ENCODE measurements around the gene MAP3K13. TPM values are rescaled to one million over a fixed set of nuclear protein-coding genes. Genes with fewer than 3 reads are reported as not detected.
A peak's percentile ranks its signal among the peaks of the same experiment; 100 is the strongest.

Gene MAP3K13
- total RNA-seq, 2 donors from 2014 or later = 9.4 to 12.6 TPM

DNA sequence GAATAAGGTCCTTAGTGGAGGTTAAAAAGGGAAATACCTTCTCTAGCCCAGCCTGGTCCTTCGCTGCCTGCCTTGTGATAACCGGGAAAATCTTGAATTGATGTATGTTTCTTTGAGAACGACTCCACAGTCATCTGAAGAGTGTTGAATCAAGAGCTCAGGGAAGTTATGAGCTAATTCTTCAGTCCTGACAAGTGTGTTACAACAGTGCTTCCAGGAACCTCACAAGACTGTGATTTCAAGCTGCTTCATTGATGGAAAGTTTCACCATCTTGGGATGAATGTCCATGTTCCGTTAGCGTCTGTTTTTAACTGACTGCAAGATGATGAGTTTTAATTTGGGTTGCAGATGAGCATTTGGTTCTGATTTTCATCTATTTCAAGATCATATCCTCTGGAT, 123.5 kb downstream of the MAP3K13 start:
- Histone ChIP-seq H3K9me3 (no peaks in the 10 kb centered on the region), H3K4me1 (no peaks in the 10 kb centered on the region), H3K27me3 (no peaks in the 10 kb centered on the region), H3K27ac (no peak overlapping the region), H3K4me3 (no peak overlapping the region), H3K36me3 (peaks cover 42% of the 10 kb centered on the region)
- TF ChIP-seq CTCF (IDR thresholded peaks at IDR 0.05) = no peak
- no peak for DNase-seq (ENCODE audit: low spot score)

DNA sequence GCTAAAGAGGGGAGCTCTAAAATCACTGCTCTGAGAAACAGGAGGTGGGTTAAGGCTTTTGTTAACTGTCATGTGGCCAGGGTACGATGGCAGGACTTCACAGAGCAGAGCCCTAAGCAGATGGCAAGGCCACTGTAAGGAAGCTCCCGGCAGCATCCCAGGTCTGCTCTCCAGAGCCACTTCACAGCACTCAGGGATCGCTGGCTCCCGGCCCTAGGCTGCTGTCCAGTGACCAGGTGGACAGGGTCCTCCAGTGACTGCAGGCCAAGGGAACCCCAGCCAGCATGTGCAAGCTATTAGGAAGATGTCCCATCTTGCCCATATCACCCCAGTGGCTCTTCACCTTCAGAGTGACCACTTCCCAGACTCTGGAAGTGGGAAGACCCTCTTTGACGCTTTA, 125.5 kb downstream of the MAP3K13 start:
- Histone ChIP-seq H3K4me3 (no peak overlapping the region), H3K9me3 (no peaks in the 10 kb centered on the region), H3K27ac (no peak overlapping the region), H3K36me3 (peaks cover 36% of the 10 kb centered on the region), H3K4me1 (no peaks in the 10 kb centered on the region), H3K27me3 (no peaks in the 10 kb centered on the region)
- TF ChIP-seq CTCF (IDR thresholded peaks at IDR 0.05) = no peak
- no peak for DNase-seq (ENCODE audit: low spot score)

DNA sequence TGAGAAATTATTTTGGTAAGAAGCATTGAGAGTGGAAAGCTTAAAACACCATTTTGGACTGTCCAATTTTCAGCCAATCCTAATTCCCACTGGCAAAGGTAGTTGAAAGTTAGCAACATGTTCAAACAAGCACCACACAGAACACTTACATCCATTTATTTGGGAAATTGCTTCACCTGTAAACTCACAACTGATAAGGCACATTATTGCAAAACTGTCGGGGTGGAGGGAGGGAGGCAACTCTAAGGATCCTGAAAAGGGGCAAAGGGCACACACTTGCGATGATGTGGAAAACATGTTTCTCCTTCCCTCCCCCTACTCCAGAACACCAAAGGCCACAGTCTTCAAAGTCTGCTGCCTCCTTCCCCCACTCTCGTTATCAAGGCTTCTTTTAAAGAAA, 126.5 kb downstream of the MAP3K13 start:
- H3K4me3 ChIP-seq = no peak overlapping the region
- H3K27ac ChIP-seq = no peak overlapping the region
- no peaks in the 10 kb centered on the region for H3K9me3 ChIP-seq
- H3K27me3 ChIP-seq = no peaks in the 10 kb centered on the region
- no peak for TF ChIP-seq CTCF (IDR thresholded peaks at IDR 0.05)
- no peaks in the 10 kb centered on the region for H3K4me1 ChIP-seq
- peaks cover 44% of the 10 kb centered on the region for H3K36me3 ChIP-seq
- DNase-seq (ENCODE audit: low spot score) = no peak

DNA sequence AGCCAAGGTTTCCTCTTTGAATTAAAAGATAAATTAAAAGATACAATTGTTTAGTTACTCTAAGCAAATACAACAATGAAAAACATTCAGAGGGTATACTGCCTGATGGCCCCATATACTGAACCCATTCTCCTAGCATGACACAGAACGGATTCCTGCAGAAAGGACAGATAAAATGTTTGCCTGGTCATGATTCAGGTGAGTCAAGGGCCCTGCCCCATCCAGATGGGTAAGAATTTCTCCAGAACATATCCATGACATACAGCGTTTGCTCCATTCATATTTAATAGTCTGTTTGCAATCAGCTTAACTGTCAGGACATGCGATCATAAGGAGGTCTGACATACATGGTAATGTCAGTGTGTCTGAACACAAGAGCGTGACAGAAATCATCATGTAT, 127.3 kb downstream of the MAP3K13 start:
- TF ChIP-seq CTCF (IDR thresholded peaks at IDR 0.05) = no peak
- H3K9me3 ChIP-seq = no peaks in the 10 kb centered on the region
- H3K4me3 ChIP-seq = no peak overlapping the region
- no peaks in the 10 kb centered on the region for H3K4me1 ChIP-seq
- H3K27ac ChIP-seq = no peak overlapping the region
- no peaks in the 10 kb centered on the region for H3K27me3 ChIP-seq
- no peak for DNase-seq (ENCODE audit: low spot score)
- H3K36me3 ChIP-seq = peaks cover 50% of the 10 kb centered on the region

DNA sequence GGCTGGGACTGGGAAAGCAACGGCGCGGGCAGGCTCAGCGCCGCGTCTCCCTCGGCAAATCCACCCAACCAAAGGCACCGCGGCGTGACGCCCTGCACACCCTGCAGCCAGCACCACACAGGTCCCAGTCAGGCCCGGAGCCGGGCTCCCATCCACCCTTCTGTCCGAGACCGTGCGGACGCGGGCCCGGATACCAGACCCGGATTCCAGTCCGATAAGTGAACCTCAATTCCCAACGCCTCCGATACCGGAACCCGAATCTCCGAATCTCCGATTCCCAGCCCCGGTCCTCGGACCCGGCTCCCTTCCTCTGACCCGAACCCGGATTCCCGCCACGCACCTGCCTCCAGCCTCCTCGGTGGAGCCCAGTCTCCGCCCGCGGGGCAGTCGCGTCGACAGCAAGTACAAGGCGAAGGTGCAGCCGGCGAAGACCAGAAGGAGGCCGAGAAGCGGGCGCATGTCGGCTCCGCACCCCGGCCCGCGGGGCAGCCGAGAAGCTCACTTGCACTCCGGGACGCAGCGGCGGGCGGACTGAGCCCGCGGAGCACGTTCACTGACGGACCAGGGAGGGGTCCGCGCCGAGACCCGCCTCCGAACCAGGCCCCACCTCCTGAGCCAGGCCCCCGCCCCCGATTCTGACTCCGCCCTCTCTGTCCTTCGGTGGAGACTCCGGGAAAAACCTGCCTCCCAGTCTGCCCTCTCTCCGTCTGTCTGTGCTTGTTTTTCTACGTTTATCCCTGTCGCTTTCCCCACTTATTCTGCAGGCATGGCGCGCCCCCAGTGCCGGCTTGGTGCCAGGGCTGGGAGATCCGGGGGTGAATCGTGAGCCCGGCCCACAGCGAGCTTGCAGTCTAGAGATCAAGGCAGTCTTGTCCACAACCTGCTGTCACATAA, 135.8 kb downstream of the MAP3K13 start, which contains the start of gene TMEM41A:
TSS of gene TMEM41A (minus strand) at position 533 of the 894 bp plus-strand sequence. CDS start at position 459, 74 bp downstream.
- Histone ChIP-seq H3K4me1 (peaks cover 0 to 34% of the 10 kb centered on the region in 2 donors), H3K36me3 (peaks cover 29% of the 10 kb centered on the region), H3K9me3 (no peaks in the 10 kb centered on the region), H3K27ac (peak within 1 kb of the TSS; percentile 87 to 91), H3K27me3 (no peaks in the 10 kb centered on the region), H3K4me3 (peak within 1 kb of the TSS; percentile 83 to 94)
- peak; percentile 93 for DNase-seq (ENCODE audit: low spot score)
- peak in 1 of 2 donors; percentile 14 for TF ChIP-seq CTCF (IDR thresholded peaks at IDR 0.05)

Measured in right atrium auricular region (tissue), 2 donors.